Neural cell (in vitro differentiated cells): ENCODE measurements around the gene NT5DC3.

Experiments
- CTCF ChIP-seq: fragments of 450-650 bp; IDR thresholded peaks from 2 replicates; pipeline ENCODE4 v1.5.1; 2014; ENCODE audit warnings: antibody characterized with exemption, mild to moderate bottlenecking, moderate library complexity; ENCODE audit not compliant: poor library complexity, severe bottlenecking
- EP300 ChIP-seq: fragments of 450-650 bp; conservative IDR thresholded peaks from 2 replicates; pipeline ENCODE4 v1.6.1; 2014; ENCODE audit warnings: antibody characterized with exemption, mild to moderate bottlenecking, moderate library complexity; ENCODE audit not compliant: poor library complexity, severe bottlenecking
- EZH2 ChIP-seq: fragments of 200-600, 300-800 bp; shearing (Covaris generic), sonication (generic); IDR thresholded peaks from 2 replicates; pipeline ENCODE4 v1.6.1; 2014; ENCODE audit warnings: antibody characterized with exemption, low read length, borderline replicate concordance, mild to moderate bottlenecking; ENCODE audit not compliant: insufficient read depth, poor library complexity, severe bottlenecking
- MXI1 ChIP-seq: fragments of 450-650 bp; conservative IDR thresholded peaks from 2 replicates; pipeline ENCODE4 v1.6.1; 2014; ENCODE audit warnings: antibody characterized with exemption, mild to moderate bottlenecking; ENCODE audit not compliant: poor library complexity, severe bottlenecking
- POLR2AphosphoS5 ChIP-seq: IDR thresholded peaks from 2 replicates; pipeline ENCODE4 v1.6.1; 2012
- RAD21 ChIP-seq: fragments of 450-650 bp; conservative IDR thresholded peaks from 2 replicates; pipeline ENCODE4 v1.6.1; 2014; ENCODE audit warnings: antibody characterized with exemption, mild to moderate bottlenecking, moderate library complexity
- SMC3 ChIP-seq: fragments of 450-650 bp; conservative IDR thresholded peaks from 2 replicates; pipeline ENCODE4 v1.6.1; 2014; ENCODE audit warnings: antibody characterized with exemption, mild to moderate bottlenecking, moderate library complexity; ENCODE audit not compliant: poor library complexity

- TF ChIP-seq EZH2 (no peak), MXI1 (no peak), CTCF (no peak), EP300 (no peak), POLR2AphosphoS5 (no peak), RAD21 (no peak), SMC3 (no peak)
These were observed 72.4 kb downstream of the NT5DC3 start for GRCh38 chr12:103768467-103769123.
